Islet of Langerhans (tissue), 1 donor: ENCODE measurements around the gene ARV1.
"Not testable (repeated sequence)": the region's sequence is repeated elsewhere in the genome, so short reads cannot be mapped to it uniquely, and the experiment has no call there.

Source experiments
- FAIRE-seq: peaks from one replicate; lab custom pipeline; 2011; peaks lifted over from hg19 to GRCh38; lab: Jason Lieb, UNC

Gene ARV1

DNA sequence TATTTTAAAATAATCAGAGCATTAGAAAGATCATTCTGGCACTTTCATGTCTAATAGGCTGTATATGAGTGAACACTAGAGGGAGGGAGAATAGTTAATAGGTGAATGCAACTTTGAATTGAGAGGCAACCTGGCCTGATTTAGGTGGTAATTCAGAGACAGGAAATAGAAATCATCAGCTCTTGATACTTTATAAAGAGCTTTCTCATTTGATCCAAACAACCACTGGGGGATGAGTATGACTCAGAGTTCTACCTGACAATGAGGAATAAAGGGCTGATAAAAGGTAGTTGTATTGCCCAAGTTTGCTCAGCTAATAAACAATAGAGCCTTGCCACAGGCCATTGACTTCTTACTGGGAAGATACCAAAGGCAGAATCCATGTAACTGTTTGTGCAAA lies 66.4 kb downstream of the ARV1 start:
- FAIRE-seq: no peak

- not testable (repeated sequence) for FAIRE-seq
These were observed 67.2 kb downstream of the ARV1 start for GRCh38 chr1:231045921-231046729.

GRCh38 chr1:231046730-231047395 lies 68.0 kb downstream of the ARV1 start:
- no peak for FAIRE-seq

GRCh38 chr1:231047529-231047928 lies 68.6 kb downstream of the ARV1 start:
- not testable (repeated sequence) for FAIRE-seq

- FAIRE-seq: not testable (repeated sequence)
These were observed 69.5 kb downstream of the ARV1 start for GRCh38 chr1:231048419-231048818.

DNA sequence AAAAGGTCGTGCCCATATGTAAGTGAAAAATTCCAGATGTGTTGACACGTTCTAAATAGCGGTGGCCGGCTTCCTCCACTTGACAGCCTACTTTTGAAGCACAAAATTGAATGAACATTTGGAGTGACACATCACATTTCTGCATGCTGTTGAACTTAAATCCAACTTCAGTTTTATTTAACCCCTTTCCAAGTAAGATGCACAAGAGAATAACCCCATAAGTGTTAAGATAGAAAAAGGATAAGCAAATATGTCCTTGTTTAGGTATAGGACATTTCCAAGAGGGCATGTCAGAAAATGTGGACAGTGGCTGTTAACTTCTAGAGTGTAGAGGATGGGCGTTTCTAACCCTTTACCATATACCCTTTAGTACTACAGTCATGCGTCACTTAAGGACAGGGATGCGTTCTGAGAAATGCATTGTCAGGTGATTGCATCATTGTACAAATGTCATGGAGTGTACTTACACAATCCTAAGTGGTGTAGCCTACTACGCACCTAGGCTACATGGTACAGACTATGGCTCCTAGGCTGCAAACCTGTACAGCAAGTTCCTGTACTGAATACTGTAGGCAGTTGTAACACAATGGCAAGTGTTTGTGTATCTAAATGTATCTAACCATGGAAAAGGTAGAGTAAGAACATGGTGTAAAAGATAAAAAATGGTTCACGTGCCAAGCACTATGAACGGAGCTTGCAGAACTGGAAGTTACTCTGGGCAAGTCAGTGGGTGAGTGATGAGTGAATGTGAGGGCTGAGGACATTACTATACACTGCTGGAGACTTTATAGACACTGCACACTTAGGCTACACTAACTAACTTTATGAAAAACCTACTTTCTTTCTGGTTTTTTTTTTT lies 70.5 kb downstream of the ARV1 start:
- FAIRE-seq: no peak
